Measurements from ENCODE around the gene ANGPT4. TPM values are rescaled to one million over a fixed set of nuclear protein-coding genes. Genes with fewer than 3 reads are reported as not detected.
A peak's percentile ranks its signal among the peaks of the same experiment; 100 is the strongest.

Gene ANGPT4
- total RNA-seq, 1 experiment from 2014 or later = not detected

- peaks cover 22% of the 10 kb centered on the region; the same call in 1 of the 2 replicates for H3F3A ChIP-seq (ENCODE audit: insufficient read depth, low read depth)
- H4K20me1 ChIP-seq (ENCODE audit: insufficient read depth) = no peaks in the 10 kb centered on the region
- no TSS peak for BruUV-seq (replicated peaks)
- H3K27ac ChIP-seq = no peak overlapping the region
- ChIA-PET CTCF (no interaction called here), POLR2A (ENCODE audit: unreplicated experiment) (no interaction called here)
- no peak overlapping the region for H3K4me2 ChIP-seq
- H3K79me2 ChIP-seq (ENCODE audit: low read depth) = 0 out of 2 replicates have a peak, but pooled peaks cover 25% of the 10 kb centered on the region
- TF ChIP-seq, protein P1, sequence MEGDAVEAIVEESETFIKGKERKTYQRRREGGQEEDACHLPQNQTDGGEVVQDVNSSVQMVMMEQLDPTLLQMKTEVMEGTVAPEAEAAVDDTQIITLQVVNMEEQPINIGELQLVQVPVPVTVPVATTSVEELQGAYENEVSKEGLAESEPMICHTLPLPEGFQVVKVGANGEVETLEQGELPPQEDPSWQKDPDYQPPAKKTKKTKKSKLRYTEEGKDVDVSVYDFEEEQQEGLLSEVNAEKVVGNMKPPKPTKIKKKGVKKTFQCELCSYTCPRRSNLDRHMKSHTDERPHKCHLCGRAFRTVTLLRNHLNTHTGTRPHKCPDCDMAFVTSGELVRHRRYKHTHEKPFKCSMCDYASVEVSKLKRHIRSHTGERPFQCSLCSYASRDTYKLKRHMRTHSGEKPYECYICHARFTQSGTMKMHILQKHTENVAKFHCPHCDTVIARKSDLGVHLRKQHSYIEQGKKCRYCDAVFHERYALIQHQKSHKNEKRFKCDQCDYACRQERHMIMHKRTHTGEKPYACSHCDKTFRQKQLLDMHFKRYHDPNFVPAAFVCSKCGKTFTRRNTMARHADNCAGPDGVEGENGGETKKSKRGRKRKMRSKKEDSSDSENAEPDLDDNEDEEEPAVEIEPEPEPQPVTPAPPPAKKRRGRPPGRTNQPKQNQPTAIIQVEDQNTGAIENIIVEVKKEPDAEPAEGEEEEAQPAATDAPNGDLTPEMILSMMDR (conservative IDR thresholded peaks at IDR 0.05) = no peak
- no peak for TF ChIP-seq EZH2 (IDR thresholded peaks at IDR 0.05; ENCODE audit: low read depth)
- no peak overlapping the region for H3K4me3 ChIP-seq
- peaks cover 54% of the 10 kb centered on the region for H3K4me1 ChIP-seq (replicated peaks; ENCODE audit: insufficient read depth)
- no peaks in the 10 kb centered on the region for H3K9me2 ChIP-seq (ENCODE audit: insufficient read depth)
- no peak for DNase-seq
- no peaks in the 10 kb centered on the region for H3K9me3 ChIP-seq (ENCODE audit: insufficient read depth, low read depth)
- H2AFZ ChIP-seq = no peak overlapping the region
- intact Hi-C loops (cut with micrococcal nuclease; ENCODE audit: unreplicated experiment) = no loop called here
- H3K36me3 ChIP-seq (ENCODE audit: low read depth) = no peaks in the 10 kb centered on the region
- no peaks in the 10 kb centered on the region for H3K27me3 ChIP-seq (ENCODE audit: insufficient read depth, low read depth)
These were observed 84.2 kb downstream of the ANGPT4 start for GRCh38 chr20:831956-832355.

GRCh38 chr20:831251-831650 is 84.9 kb downstream of the ANGPT4 start:
- peaks cover 47% of the 10 kb centered on the region for H3K4me1 ChIP-seq (replicated peaks; ENCODE audit: insufficient read depth)
- H3K79me2 ChIP-seq (ENCODE audit: low read depth) = 0 out of 2 replicates have a peak, but pooled peaks cover 20% of the 10 kb centered on the region
- H3K9me2 ChIP-seq (ENCODE audit: insufficient read depth) = no peaks in the 10 kb centered on the region
- TF ChIP-seq, protein P1 (conservative IDR thresholded peaks at IDR 0.05) = no peak
- no peak for TF ChIP-seq EZH2 (IDR thresholded peaks at IDR 0.05; ENCODE audit: low read depth)
- BruUV-seq (replicated peaks) = no TSS peak
- no peak overlapping the region for H3K4me3 ChIP-seq
- H3F3A ChIP-seq (ENCODE audit: insufficient read depth, low read depth) = peaks cover 15% of the 10 kb centered on the region; the same call in 1 of the 2 replicates
- H3K27ac ChIP-seq = no peak overlapping the region
- intact Hi-C loops (cut with micrococcal nuclease; ENCODE audit: unreplicated experiment) = no loop called here
- no peak overlapping the region for H2AFZ ChIP-seq
- H4K20me1 ChIP-seq (ENCODE audit: insufficient read depth) = no peaks in the 10 kb centered on the region
- no peak for DNase-seq
- ChIA-PET CTCF (no interaction called here), POLR2A (ENCODE audit: unreplicated experiment) (interaction anchor here (0.6 kb wide), 1 partner anchor 303 kb away, joined by 4 read pairs; no protein-coding TSS in a partner anchor)
- no peak overlapping the region for H3K4me2 ChIP-seq
- no peaks in the 10 kb centered on the region for H3K27me3 ChIP-seq (ENCODE audit: insufficient read depth, low read depth)
- no peaks in the 10 kb centered on the region for H3K36me3 ChIP-seq (ENCODE audit: low read depth)
- no peaks in the 10 kb centered on the region for H3K9me3 ChIP-seq (ENCODE audit: insufficient read depth, low read depth)

- Histone ChIP-seq H3K27me3 (ENCODE audit: insufficient read depth, low read depth) (no peaks in the 10 kb centered on the region), H3K36me3 (ENCODE audit: low read depth) (no peaks in the 10 kb centered on the region), H3K9me2 (ENCODE audit: insufficient read depth) (no peaks in the 10 kb centered on the region), H3K27ac (peak overlapping the region; percentile 83), H3K79me2 (ENCODE audit: low read depth) (0 out of 2 replicates have a peak, but pooled peaks cover 12% of the 10 kb centered on the region), H4K20me1 (ENCODE audit: insufficient read depth) (no peaks in the 10 kb centered on the region), H2AFZ (no peak overlapping the region), H3F3A (ENCODE audit: insufficient read depth, low read depth) (peaks cover 14% of the 10 kb centered on the region; the same call in 1 of the 2 replicates), H3K9me3 (ENCODE audit: insufficient read depth, low read depth) (no peaks in the 10 kb centered on the region), H3K4me1 (replicated peaks; ENCODE audit: insufficient read depth) (peaks cover 36% of the 10 kb centered on the region), H3K4me2 (peak overlapping the region; percentile 24), H3K4me3 (no peak overlapping the region)
- intact Hi-C loops (cut with micrococcal nuclease; ENCODE audit: unreplicated experiment) = no loop called here
- ChIA-PET POLR2A (ENCODE audit: unreplicated experiment) (no interaction called here), CTCF (interaction anchor here (0.6 to 0.7 kb wide), 2 partner anchors 26 to 129 kb away, joined by 5 to 9 read pairs; no protein-coding TSS in a partner anchor)
- no peak for TF ChIP-seq EZH2 (IDR thresholded peaks at IDR 0.05; ENCODE audit: low read depth)
- TF ChIP-seq, protein P1 (conservative IDR thresholded peaks at IDR 0.05) = no peak
- peak in 1 of 2 experiments; percentile 76 for DNase-seq
- BruUV-seq (replicated peaks) = no TSS peak
These were observed 86.1 kb downstream of the ANGPT4 start for GRCh38 chr20:830011-830521.
